Measurements from ENCODE around the gene SMR3B.

SMR3B gene

DNA sequence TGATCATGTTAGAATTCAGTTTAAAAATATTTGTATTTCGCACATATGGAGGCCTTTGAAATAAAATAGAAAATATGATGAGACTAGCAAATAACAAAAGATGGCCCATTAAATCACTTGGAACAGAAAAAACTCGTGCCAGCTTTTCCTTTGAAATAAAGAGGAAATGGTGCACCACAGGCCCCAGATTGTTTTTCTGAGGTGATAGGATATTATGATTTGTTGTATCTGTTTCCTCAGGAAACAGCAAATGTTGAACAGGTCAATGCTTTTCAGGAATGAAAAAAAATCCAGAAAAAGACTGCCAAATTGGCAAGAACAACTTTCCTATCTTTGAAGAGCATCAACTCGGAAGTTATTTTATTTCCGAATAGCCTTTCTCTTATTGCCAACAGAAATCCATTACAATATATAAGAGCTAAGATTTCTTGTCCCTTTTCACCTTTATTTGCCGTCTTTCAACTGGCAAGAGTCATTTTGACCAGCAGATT is at the start of gene SMR3B:
Gene SMR3B, plus strand, starts transcription at position 441 of the 491 bp plus-strand sequence. CDS start 1,380 bp downstream, outside the sequence.
- no peak within 1 kb of the TSS for H3K27ac ChIP-seq
- no peaks in the 10 kb centered on the region for H3K36me3 ChIP-seq
- H3K4me3 ChIP-seq (ENCODE audit: low read depth, low read length), result no peak within 1 kb of the TSS
- DNase-seq, result no peak
- H3K9me3 ChIP-seq (ENCODE audit: severe bottlenecking), result no peaks in the 10 kb centered on the region
- TF ChIP-seq, protein P1, sequence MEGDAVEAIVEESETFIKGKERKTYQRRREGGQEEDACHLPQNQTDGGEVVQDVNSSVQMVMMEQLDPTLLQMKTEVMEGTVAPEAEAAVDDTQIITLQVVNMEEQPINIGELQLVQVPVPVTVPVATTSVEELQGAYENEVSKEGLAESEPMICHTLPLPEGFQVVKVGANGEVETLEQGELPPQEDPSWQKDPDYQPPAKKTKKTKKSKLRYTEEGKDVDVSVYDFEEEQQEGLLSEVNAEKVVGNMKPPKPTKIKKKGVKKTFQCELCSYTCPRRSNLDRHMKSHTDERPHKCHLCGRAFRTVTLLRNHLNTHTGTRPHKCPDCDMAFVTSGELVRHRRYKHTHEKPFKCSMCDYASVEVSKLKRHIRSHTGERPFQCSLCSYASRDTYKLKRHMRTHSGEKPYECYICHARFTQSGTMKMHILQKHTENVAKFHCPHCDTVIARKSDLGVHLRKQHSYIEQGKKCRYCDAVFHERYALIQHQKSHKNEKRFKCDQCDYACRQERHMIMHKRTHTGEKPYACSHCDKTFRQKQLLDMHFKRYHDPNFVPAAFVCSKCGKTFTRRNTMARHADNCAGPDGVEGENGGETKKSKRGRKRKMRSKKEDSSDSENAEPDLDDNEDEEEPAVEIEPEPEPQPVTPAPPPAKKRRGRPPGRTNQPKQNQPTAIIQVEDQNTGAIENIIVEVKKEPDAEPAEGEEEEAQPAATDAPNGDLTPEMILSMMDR (IDR thresholded peaks at IDR 0.05; ENCODE audit: low read depth, low read length), result no peak
- no peaks in the 10 kb centered on the region for H3K27me3 ChIP-seq (ENCODE audit: insufficient read depth, low read depth, severe bottlenecking)

DNA sequence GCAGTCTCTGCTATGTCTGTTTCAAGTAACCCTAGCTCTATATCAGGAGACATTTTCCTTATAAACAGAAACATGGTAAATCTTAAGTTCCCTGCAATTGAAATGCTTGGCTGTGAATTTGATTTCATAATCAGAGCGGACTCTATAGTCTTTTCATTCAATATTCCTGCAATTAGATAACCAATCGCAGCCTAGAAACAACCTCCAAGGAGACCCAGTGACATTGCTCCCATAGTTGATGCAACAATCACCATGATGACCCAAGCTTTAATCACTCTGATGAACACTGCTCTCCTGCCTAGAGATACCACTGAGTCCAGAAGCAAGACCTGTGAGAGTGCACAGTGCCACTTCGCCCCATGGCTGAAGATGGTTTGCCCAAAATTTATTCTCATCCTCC is 48.2 kb upstream of the SMR3B start, which contains the start of gene CABS1:
Gene CABS1, plus strand, starts transcription at position 301 of the 400 bp plus-strand sequence. Its CDS starts 59 bp downstream, at position 360.
- Histone ChIP-seq H3K36me3 (no peaks in the 10 kb centered on the region), H3K9me3 (ENCODE audit: severe bottlenecking) (no peaks in the 10 kb centered on the region), H3K27me3 (ENCODE audit: insufficient read depth, low read depth, severe bottlenecking) (no peaks in the 10 kb centered on the region), H3K27ac (no peak within 1 kb of the TSS), H3K4me3 (ENCODE audit: low read depth, low read length) (no peak within 1 kb of the TSS)
- TF ChIP-seq, protein P1 (IDR thresholded peaks at IDR 0.05; ENCODE audit: low read depth, low read length), result no peak
- no peak for DNase-seq

DNA sequence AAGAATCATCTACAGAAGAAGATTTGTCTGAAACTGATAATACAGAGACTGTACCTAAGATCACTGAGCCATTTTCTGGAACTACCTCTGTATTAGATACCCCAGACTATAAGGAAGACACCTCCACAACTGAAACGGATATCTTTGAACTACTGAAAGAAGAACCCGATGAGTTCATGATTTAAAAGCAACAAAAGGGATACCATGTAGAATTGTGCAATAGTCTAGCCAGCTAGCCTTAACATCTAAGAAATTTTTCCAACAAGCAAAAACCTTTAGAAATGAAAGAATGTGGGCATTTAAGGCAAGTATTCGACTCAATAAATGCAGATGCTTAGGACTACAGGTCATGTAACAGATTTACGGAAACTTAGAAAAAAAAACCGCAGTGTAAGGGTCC is 46.9 kb upstream of the SMR3B start:
- no peaks in the 10 kb centered on the region for H3K9me3 ChIP-seq (ENCODE audit: severe bottlenecking)
- no peaks in the 10 kb centered on the region for H3K36me3 ChIP-seq
- H3K27me3 ChIP-seq (ENCODE audit: insufficient read depth, low read depth, severe bottlenecking), result no peaks in the 10 kb centered on the region
- no peak overlapping the region for H3K27ac ChIP-seq
- no peak for DNase-seq
- TF ChIP-seq, protein P1 (IDR thresholded peaks at IDR 0.05; ENCODE audit: low read depth, low read length), result no peak
- H3K4me3 ChIP-seq (ENCODE audit: low read depth, low read length), result no peak overlapping the region

DNA sequence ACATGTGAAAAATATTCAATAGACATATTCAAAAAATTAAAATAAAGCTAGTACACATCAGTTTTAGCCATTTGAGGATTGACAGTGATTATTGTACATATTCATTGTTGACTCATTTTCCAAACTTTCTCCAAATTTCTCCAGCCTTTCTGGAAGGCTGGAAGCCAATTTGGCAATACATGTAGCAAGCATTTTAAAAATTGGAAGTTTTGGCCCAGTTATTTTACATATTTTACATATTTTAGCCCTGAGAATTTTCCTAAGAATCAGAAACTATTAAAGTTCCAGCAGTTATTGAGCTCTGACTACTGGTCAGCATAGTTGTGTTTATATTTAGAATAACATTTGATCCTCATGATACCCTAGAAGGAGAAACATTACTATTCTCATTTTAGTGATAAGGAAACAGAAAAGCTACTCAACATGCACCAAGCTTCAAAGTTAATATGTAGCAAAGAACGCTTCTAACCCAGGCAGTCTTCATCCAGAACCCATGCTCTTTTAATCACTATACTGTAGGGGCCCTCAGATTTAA is 45.0 kb upstream of the SMR3B start:
- DNase-seq, result no peak
- Histone ChIP-seq H3K27me3 (ENCODE audit: insufficient read depth, low read depth, severe bottlenecking) (no peaks in the 10 kb centered on the region), H3K9me3 (ENCODE audit: severe bottlenecking) (no peaks in the 10 kb centered on the region), H3K27ac (no peak overlapping the region), H3K36me3 (no peaks in the 10 kb centered on the region), H3K4me3 (ENCODE audit: low read depth, low read length) (no peak overlapping the region)
- TF ChIP-seq, protein P1 (IDR thresholded peaks at IDR 0.05; ENCODE audit: low read depth, low read length), result no peak

DNA sequence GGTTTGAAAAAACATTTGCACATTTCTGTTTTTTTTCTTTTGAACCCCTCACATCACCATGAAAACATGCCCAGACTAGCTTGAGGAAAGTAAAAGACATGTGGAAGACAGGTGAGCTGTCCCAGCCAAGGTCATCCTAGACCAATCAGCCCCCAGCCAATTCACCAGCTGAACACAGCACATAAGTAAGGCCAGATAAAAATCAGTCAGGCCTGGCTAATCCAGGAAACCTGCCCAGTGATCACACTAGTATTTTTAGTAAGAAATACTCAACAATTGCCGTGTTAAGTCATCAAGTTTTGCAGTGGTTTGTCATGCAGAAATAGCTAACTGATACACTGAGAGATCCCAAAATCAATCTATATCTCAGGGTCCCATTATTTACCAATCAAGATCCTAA is 26.7 kb upstream of the SMR3B start:
- TF ChIP-seq, protein P1 (IDR thresholded peaks at IDR 0.05; ENCODE audit: low read depth, low read length), result no peak
- no peak overlapping the region for H3K4me3 ChIP-seq (ENCODE audit: low read depth, low read length)
- no peaks in the 10 kb centered on the region for H3K27me3 ChIP-seq (ENCODE audit: insufficient read depth, low read depth, severe bottlenecking)
- peak; percentile 16 for DNase-seq
- no peaks in the 10 kb centered on the region for H3K36me3 ChIP-seq
- H3K27ac ChIP-seq, result no peak overlapping the region
- H3K9me3 ChIP-seq (ENCODE audit: severe bottlenecking), result no peaks in the 10 kb centered on the region

Measured in WERI-Rb-1 (cell line).